Hindlimb muscle (tissue), 1 donor: ENCODE results near the gene ATG13. TPM values are rescaled to one million over a fixed set of nuclear protein-coding genes. Genes with fewer than 3 reads are reported as not detected.
A peak's percentile ranks its signal among the peaks of the same experiment; 100 is the strongest.
"Not testable (repeated sequence)": the region's sequence is repeated elsewhere in the genome, so short reads cannot be mapped to it uniquely, and the experiment has no call there.

Experiments
- DNase-seq: peaks from one replicate; pipeline ENCODE4 v3.0.0-alpha.2; 2013
- polyA plus RNA-seq: library from polyadenylated mRNA; unstranded; fragments of 120-200 nt; gene quantifications from one replicate; pipeline ENCODE4 v1.2.1, GENCODE V29; 2013; ENCODE audit not compliant: insufficient read length

The ATG13 gene
- 38.7 TPM for polyA plus RNA-seq

GRCh38 chr11:46617134-46617971, at the start of gene ATG13, which contains the start of gene HARBI1:
Gene ATG13, plus strand, starts transcription at chr11:46617553. Its CDS starts 26,739 bp downstream, at chr11:46644292.
Gene HARBI1, minus strand, starts transcription at chr11:46617227. Its CDS starts 990 bp downstream, at chr11:46616237.
- peak; percentile 92 for DNase-seq

GRCh38 chr11:46570790-46571398, 46.5 kb upstream of the ATG13 start:
- no peak for DNase-seq

- no peak for DNase-seq
Measured at GRCh38 chr11:46574656-46575055, 42.7 kb upstream of the ATG13 start.

GRCh38 chr11:46577058-46577457, 40.3 kb upstream of the ATG13 start:
- no peak for DNase-seq

GRCh38 chr11:46582588-46582987, 34.8 kb upstream of the ATG13 start:
- DNase-seq = no peak

- not testable (repeated sequence) for DNase-seq
Measured at GRCh38 chr11:46583513-46583912, 33.8 kb upstream of the ATG13 start.

GRCh38 chr11:46588131-46588530, 29.2 kb upstream of the ATG13 start:
- no peak for DNase-seq

- DNase-seq = no peak
Measured at GRCh38 chr11:46588915-46589314, 28.4 kb upstream of the ATG13 start.

- no peak for DNase-seq
Measured at GRCh38 chr11:46590740-46591605, 26.4 kb upstream of the ATG13 start.

GRCh38 chr11:46593550-46594373, 23.6 kb upstream of the ATG13 start, which contains the start of gene AMBRA1:
Gene AMBRA1, minus strand, starts transcription at chr11:46594023. Its CDS starts 45,643 bp downstream, at chr11:46548380.
- peak; percentile 92 for DNase-seq

- no peak for DNase-seq
Measured at GRCh38 chr11:46594374-46594700, 23.0 kb upstream of the ATG13 start.

- DNase-seq = no peak
Measured at GRCh38 chr11:46594785-46595184, 22.6 kb upstream of the ATG13 start.

- DNase-seq = no peak
Measured at GRCh38 chr11:46597155-46597554, 20.2 kb upstream of the ATG13 start.

GRCh38 chr11:46597609-46598219, 19.6 kb upstream of the ATG13 start:
- DNase-seq = no peak

GRCh38 chr11:46599340-46600193, 17.8 kb upstream of the ATG13 start:
- DNase-seq = no peak

- no peak for DNase-seq
Measured at GRCh38 chr11:46600194-46600960, 17.0 kb upstream of the ATG13 start.

- no peak for DNase-seq
Measured at GRCh38 chr11:46601129-46601528, 16.2 kb upstream of the ATG13 start.

GRCh38 chr11:46603704-46604308, 13.5 kb upstream of the ATG13 start:
- no peak for DNase-seq

GRCh38 chr11:46604796-46605195, 12.6 kb upstream of the ATG13 start:
- DNase-seq = no peak
